Osteocyte (in vitro differentiated cells): ENCODE data around the gene FAM83G. TPM values are rescaled to one million over a fixed set of nuclear protein-coding genes. Genes with fewer than 3 reads are reported as not detected.

Source experiments
- DNase-seq: peaks from one replicate; pipeline ENCODE4 v3.0.0; 2021; ENCODE audit warnings: mixed read lengths; ENCODE audit not compliant: unreplicated experiment; ENCODE audit errors: extremely low spot score
- H3K27ac Mint-ChIP-seq: one replicate; pipeline ENCODE4 v1.8.0; 2021; ENCODE audit warnings: mild to moderate bottlenecking, mixed read lengths; ENCODE audit not compliant: unreplicated experiment
- H3K27me3 Mint-ChIP-seq: one replicate; pipeline ENCODE4 v1.8.0; 2021; ENCODE audit warnings: mixed read lengths; ENCODE audit not compliant: unreplicated experiment
- H3K36me3 Mint-ChIP-seq: one replicate; pipeline ENCODE4 v1.8.0; 2021; ENCODE audit warnings: mixed read lengths; ENCODE audit not compliant: unreplicated experiment
- H3K4me1 Mint-ChIP-seq: one replicate; pipeline ENCODE4 v1.8.0; 2021; ENCODE audit warnings: mixed read lengths; ENCODE audit not compliant: unreplicated experiment
- H3K4me3 Mint-ChIP-seq: one replicate; pipeline ENCODE4 v1.8.0; 2021; ENCODE audit warnings: mild to moderate bottlenecking, moderate library complexity, mixed read lengths; ENCODE audit not compliant: unreplicated experiment
- H3K9me3 Mint-ChIP-seq: one replicate; pipeline ENCODE4 v1.8.0; 2021; ENCODE audit warnings: mixed read lengths; ENCODE audit not compliant: unreplicated experiment
- CTCF ChIP-seq: fragments of 200-600 bp; sonication (generic); IDR thresholded peaks from 2 replicates; pipeline ENCODE4 v1.5.0; 2021; ENCODE audit warnings: antibody characterized with exemption, mild to moderate bottlenecking, moderate library complexity
- total RNA-seq: library from RNA; stranded (reverse); gene quantifications from 2 replicates; pipeline ENCODE4 v1.2.1, GENCODE V29; 2021

The FAM83G gene
- total RNA-seq, 1 donor from 2014 or later = 4.1 TPM

- H3K4me1 Mint-ChIP-seq = peaks cover 5% of the 10 kb centered on the region
- no peaks in the 10 kb centered on the region for H3K27me3 Mint-ChIP-seq
- no peak overlapping the region for H3K27ac Mint-ChIP-seq
Measured at GRCh38 chr17:18960241-18960665, 44.3 kb downstream of the FAM83G start.

DNA sequence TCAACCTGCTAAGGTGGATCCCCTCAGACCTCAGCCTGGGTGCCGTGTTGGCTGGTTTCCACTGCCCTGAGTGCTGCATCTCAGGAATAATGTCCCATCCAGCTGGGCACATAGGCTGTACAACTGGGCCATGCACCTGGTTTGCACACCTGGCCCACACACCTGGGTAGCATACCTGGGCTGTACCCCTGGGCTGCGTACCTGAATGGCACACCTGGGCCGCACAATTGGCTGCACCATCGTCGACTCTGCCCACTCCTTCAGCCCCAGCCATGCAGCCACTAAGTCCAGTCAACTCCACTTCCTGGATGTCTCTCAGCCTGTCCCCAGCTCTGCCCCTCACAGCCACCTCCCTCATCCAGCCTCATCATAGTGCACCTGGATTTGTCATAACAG, 44.7 kb downstream of the FAM83G start:
- TF ChIP-seq CTCF = no peak
- Mint-ChIP-seq H3K9me3 (no peaks in the 10 kb centered on the region), H3K36me3 (no peaks in the 10 kb centered on the region), H3K27me3 (no peaks in the 10 kb centered on the region), H3K4me3 (no peak overlapping the region), H3K27ac (no peak overlapping the region), H3K4me1 (peaks cover 5% of the 10 kb centered on the region)
- DNase-seq = no peak

More at GRCh38 chr17:18960241-18960665, 44.3 kb downstream of the FAM83G start:
- TF ChIP-seq CTCF = no peak
- H3K9me3 Mint-ChIP-seq = no peaks in the 10 kb centered on the region
- H3K4me3 Mint-ChIP-seq = no peak overlapping the region
- no peak for DNase-seq
- H3K36me3 Mint-ChIP-seq = no peaks in the 10 kb centered on the region

DNA sequence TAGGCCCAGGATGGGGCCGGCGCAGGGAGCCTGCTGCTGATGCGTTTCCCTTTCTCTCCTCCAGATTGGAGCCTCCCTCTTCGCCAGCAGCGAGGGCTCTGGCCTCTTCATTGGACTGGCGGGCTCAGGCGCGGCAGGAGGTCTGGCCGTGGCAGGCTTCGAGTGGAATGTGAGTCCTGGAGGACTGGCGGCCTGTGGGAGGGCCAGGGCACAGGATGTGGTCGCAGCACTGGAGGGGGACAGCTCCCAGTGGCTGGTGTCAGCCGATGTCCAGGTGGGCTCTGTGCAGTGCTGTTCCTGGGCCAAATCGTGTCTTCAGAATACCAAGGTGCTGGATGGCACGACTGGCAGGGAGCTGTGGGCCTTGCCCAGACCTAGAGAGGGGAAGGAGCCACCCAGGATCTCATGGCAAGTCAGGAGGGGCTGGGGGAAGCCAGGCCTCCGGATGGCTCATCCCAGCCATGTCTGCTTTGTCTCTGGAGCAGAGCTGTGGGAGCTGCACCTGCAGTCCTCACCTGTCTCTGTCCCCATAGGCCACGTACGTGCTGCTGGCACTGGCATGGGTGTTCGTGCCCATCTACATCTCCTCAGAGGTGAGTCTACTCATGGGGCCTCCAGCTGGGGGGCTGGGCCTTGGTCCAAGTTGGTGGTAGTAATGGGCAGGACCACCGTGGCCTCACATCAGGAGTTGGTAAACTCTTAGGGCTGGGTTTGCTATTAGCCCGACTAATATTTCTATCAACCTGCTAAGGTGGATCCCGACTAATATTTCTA, 45.3 kb downstream of the FAM83G start:
- H3K36me3 Mint-ChIP-seq = no peaks in the 10 kb centered on the region
- no peak for TF ChIP-seq CTCF
- no peaks in the 10 kb centered on the region for H3K27me3 Mint-ChIP-seq
- H3K4me3 Mint-ChIP-seq = no peak overlapping the region
- no peak overlapping the region for H3K27ac Mint-ChIP-seq
- no peak for DNase-seq
- no peaks in the 10 kb centered on the region for H3K9me3 Mint-ChIP-seq
- peaks cover 5% of the 10 kb centered on the region for H3K4me1 Mint-ChIP-seq

DNA sequence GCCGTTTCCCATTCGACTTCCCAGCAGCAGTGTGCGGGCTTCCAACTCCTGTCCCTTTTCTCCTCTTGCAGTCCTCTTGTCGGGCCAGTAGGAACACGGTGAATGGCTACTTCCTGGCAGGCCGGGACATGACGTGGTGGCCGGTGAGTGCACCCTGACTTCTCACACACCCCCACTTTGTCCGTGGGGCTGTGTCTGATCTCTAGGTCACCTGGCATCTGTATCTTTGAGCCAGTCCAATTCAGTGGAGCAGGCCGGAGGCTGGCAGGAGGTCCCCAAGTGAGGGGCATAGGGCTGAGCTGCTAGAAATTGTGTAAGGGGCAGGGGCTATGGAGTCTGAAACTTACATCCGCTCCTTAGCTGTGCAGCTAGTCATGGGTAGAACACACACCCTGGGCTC, 46.0 kb downstream of the FAM83G start:
- no peak for TF ChIP-seq CTCF
- H3K27ac Mint-ChIP-seq = no peak overlapping the region
- H3K27me3 Mint-ChIP-seq = no peaks in the 10 kb centered on the region

DNA sequence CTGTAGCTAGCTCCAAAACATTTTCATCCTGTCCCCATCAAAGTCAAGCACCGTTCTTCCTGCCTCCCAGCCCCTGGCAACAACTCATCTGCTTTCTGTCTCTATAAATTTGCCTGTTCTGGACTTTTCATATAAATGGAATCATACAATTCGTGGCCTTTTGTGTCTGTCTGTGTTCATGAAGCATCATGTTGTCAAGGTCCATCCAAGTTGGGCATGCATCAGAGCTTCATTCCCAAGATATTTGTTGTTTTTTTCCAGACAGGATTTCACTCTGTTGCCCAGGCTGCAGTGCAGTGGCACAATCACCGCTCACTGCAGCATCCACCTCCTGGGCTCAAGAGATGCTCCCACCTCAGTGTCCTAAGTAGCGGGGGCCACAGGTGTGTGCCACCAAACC, 46.7 kb downstream of the FAM83G start:
- H3K9me3 Mint-ChIP-seq = no peaks in the 10 kb centered on the region
- no peak for DNase-seq
- H3K27me3 Mint-ChIP-seq = no peaks in the 10 kb centered on the region
- H3K4me3 Mint-ChIP-seq = no peak overlapping the region
- H3K27ac Mint-ChIP-seq = no peak overlapping the region
- no peak for TF ChIP-seq CTCF
- peaks cover 5% of the 10 kb centered on the region for H3K4me1 Mint-ChIP-seq
- no peaks in the 10 kb centered on the region for H3K36me3 Mint-ChIP-seq

More for the DNA sequence above, 46.0 kb downstream of the FAM83G start:
- no peak overlapping the region for H3K4me3 Mint-ChIP-seq
- H3K4me1 Mint-ChIP-seq = peaks cover 5% of the 10 kb centered on the region
- H3K9me3 Mint-ChIP-seq = no peaks in the 10 kb centered on the region
- no peaks in the 10 kb centered on the region for H3K36me3 Mint-ChIP-seq
- DNase-seq = no peak
